NCI-H1105 treated with DMSO at 0.1 percent for 48 hours (cell line): ENCODE data around the gene MKI67.
"Not testable (repeated sequence)": the region's sequence is repeated elsewhere in the genome, so short reads cannot be mapped to it uniquely, and the experiment has no call there.

Experiments
- DNase-seq: peaks from one replicate; lab custom pipeline; 2025; lab: John Stamatoyannopoulos, UW

MKI67 gene, protein sequence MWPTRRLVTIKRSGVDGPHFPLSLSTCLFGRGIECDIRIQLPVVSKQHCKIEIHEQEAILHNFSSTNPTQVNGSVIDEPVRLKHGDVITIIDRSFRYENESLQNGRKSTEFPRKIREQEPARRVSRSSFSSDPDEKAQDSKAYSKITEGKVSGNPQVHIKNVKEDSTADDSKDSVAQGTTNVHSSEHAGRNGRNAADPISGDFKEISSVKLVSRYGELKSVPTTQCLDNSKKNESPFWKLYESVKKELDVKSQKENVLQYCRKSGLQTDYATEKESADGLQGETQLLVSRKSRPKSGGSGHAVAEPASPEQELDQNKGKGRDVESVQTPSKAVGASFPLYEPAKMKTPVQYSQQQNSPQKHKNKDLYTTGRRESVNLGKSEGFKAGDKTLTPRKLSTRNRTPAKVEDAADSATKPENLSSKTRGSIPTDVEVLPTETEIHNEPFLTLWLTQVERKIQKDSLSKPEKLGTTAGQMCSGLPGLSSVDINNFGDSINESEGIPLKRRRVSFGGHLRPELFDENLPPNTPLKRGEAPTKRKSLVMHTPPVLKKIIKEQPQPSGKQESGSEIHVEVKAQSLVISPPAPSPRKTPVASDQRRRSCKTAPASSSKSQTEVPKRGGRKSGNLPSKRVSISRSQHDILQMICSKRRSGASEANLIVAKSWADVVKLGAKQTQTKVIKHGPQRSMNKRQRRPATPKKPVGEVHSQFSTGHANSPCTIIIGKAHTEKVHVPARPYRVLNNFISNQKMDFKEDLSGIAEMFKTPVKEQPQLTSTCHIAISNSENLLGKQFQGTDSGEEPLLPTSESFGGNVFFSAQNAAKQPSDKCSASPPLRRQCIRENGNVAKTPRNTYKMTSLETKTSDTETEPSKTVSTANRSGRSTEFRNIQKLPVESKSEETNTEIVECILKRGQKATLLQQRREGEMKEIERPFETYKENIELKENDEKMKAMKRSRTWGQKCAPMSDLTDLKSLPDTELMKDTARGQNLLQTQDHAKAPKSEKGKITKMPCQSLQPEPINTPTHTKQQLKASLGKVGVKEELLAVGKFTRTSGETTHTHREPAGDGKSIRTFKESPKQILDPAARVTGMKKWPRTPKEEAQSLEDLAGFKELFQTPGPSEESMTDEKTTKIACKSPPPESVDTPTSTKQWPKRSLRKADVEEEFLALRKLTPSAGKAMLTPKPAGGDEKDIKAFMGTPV (N-terminal part only)

DNA sequence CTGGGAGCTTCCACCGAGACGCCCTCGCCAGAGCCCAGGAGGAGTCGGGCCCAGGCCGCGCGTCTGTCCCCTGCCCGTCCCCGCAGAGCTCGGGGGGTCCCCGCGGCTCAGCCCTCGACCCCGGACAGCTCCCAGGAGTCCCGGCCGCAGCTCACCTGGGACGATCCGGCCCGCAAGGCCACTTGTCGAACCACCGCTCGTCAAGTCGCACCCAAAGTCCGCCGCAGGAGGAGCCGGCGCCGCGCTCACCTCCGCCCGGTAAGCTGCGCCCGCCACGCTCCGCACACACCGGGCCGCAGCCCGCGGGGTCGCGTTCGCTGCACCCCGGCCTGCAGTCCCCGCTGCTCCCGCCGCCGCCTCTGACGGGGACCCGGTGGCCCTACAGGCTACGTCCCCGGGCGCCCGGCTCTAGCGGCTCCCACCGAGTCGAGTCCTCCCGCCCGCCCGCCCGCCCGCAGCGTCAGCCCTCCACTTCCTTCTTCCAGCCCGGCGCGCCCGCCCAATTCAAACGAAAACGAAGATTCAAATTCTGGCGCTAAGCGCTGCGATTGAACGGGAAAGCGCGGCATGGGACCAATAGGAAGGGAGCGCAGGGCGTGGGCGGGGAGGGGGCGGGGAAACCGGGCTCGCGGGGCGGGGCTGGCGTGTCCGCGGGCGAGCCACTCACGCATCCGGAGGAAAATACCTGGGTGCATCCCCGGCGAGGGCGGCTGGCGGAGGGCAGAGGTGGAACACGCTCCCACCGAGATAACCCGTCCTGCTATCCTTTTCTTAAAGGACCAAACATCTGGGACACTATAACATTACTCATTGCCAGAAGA is at the start of gene MKI67:
TSS of gene MKI67 (minus strand) at position 480 of the 821 bp plus-strand sequence. CDS start 756 bp downstream, outside the sequence.
- DNase-seq, result peak; percentile 65

DNA sequence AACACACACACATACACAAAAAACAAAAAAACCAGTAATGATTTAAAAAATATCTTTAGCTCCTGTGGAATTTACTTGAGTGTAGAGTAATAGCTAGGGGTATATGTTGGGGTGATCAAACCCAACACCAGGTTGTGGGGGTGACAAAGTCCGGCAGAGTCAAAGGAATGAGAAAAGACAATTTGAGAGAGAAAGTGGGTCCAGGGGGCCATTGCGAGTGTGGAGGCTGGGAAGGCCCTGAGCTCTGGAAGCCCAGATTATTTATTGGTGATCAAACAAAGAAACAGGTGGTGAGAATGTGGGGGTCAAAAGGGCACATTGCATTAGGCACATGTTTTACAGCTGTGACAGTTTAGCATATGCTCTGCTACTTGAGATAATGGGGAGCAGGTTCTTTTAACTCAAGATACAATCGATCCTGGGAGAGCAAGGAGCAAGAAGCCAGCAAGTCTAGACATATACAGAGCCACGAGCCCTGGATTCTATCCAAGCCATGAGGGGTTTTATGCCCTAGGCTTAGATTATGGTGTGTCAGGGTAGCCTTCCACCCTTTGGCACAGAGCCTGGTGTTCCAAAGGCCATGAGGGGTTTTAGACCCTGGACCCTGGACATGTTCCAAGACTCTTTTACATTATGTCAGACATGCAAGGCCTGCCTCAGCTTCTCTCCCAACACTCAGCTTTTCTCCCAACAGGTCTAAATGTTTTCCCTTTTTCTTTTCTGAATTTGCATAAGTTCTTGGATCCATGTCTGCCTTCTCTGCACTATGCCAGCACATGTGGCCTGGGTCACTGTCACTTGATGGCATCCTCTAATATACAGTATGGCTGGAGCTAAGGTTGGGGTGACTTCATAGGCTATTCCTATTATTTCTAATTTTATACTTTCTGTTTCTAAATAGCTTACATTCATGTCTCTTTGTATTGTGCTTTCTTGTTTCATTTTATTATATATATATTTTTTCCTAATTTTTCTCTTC is 48.6 kb upstream of the MKI67 start:
- peak; percentile 5 for DNase-seq

DNA sequence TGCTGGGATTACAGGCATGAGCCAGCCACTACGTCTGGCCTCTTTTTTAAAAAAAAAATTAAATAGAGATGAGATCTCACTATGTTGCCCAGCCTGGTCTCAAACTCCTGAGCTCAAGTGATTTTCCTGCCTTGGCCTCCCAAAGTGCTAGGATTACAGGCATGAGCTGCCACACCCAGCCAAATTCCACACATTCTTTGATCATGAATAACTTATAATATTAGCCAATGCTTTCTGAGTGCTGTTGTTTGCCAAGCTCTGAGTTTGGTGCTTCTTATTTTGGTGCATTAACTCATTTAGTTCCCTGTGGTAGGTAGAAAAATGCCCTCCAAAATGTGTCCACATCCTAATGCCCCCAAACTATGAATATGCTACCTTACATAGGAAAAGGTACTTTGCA is 47.2 kb upstream of the MKI67 start:
- no peak for DNase-seq

DNA sequence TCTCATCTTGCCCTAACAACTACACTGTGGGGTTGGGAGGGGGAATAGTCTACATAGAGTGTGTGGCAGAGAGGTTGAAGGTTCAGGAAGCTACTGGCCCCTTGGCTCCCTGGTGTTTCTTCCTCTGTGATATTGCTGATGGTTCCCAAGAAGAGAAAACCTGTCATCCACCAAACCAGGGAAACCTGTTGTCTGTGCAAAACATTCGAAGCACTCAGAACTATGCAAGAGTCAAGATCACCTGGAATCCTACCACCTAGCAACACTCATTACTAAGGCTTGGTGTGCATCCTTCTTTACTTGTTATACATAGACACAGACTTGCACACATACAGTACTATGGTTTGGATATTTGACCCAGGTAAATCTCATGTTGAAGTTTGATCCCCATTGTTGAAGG is 46.5 kb upstream of the MKI67 start:
- DNase-seq, result no peak

DNA sequence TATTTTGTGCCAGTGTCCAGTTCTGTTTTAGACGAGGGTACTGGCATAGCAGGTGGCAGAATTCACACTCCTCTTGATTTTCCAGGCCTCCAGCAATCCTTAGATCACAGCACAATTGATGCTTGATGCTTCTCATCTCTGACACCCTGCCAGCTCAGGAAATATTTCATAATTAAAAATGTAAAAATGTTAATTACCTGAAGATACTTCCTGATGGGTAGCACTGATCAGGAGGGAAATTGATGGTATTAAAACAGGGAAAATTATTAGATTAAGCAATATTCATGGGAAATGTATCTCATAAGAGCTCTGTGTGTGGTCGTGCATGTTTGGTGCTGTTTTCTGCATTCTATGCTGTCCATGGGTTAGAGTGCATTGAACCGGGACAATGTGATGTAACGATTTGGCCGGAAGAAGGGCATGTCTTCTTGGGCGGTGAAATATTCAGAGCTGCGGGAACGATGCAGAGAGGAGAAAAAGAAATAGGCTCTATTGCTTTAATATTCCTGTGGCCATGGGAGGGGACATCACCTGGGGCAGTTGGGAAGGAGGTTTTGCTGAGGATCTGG is 43.7 kb upstream of the MKI67 start:
- no peak for DNase-seq

DNA sequence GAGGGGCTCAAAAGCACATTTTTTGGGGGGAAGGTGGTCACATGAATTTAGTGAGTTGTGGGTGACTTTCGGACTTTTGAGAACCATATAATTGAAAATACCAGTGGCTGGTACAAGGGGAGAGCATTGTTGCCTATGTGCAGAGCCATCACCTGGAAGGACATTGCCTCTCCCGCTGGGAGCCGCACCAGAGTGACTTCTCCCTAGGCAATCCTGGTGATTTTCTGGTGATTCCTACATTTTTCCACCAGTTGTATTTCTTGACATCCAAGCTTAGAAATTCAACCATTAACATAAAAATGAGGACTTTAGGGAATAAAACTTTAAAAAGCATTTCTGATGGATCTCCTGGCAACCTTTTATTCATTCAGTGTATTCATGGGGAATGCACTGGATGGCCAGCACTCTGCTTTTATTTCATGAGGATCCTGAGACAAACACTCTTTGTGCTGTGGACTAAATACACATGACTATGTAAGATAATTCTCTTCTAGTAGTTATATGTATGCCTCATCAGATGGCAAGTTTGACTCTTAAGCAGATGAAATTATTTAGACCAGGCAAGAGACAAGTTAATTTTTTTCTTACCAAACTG is 41.8 kb upstream of the MKI67 start:
- DNase-seq, result no peak

DNA sequence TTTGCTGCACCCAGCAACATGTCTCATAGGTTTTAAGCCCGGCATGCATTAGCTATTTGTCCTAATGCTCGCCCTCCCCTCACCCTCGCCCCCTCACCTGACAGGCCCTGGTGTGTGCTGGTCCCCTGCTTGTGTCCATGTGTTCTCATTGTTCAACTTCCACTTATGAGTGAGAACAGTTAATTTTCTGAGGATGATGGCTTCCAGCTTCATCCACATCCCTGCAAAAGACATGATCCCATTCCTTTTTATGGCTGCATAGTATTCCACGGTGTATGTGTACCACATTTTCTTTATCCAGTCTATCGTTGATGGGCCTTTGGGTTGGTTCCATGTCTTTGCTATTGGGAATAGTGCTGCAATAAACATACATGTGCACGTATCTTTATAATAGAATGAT is 40.9 kb upstream of the MKI67 start:
- DNase-seq, result not testable (repeated sequence)

DNA sequence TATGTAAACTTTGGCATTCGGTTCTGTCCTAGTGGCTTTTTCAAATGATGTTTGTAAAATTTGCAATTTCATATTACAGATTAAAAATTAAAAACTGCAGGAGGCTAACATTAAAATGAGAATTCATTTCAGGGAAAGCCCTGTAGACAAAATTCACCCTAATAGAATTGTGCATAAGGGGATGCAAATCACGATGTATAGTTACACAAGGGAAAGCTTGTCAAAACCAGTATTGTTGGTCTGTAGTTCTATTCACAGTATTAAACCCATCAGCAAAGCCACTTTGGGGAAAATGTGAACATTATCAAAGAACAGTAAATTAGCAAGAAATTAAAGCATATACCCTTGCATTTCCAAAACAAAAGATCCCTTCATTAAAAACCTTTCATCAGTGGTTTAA is 39.9 kb upstream of the MKI67 start:
- DNase-seq, result no peak

DNA sequence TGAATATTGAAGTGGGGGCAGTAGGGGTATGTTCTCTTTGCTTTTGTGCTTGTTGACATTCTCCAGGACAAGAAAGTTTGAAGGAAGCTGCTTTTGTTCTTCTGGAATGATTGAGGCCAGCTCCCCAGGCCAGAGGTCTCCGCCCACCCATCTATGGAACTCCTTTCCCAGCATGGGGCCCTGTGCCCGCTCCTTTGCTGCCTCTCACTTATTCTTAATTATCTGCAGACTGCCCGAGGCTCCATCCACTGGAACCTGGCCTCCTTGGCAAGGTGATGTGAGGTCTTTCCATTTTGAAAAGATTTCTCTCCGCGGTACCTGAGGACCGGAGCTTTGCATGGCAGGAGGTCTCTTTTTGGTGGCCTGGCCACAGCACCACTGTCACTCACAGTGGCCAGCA is 39.3 kb upstream of the MKI67 start:
- no peak for DNase-seq

DNA sequence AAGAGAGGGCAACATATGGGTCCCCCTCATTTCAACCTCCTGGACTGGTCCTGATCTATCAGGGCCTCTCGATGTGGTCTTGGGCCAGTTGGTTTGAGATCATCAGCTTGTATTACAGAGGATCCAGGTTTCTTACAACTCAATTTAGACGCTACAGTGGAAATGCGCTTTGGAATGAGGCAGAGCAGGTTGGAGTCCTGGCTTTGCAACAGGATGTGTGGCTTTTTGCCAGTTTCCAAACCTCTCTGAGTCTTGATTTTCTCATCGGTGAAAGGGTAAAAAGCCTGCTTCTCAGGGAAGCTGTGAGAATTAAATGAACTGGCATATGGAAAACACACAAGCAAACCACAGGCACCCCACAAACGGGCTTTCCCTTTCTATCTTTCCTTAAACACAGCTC is 37.5 kb upstream of the MKI67 start:
- DNase-seq, result no peak

DNA sequence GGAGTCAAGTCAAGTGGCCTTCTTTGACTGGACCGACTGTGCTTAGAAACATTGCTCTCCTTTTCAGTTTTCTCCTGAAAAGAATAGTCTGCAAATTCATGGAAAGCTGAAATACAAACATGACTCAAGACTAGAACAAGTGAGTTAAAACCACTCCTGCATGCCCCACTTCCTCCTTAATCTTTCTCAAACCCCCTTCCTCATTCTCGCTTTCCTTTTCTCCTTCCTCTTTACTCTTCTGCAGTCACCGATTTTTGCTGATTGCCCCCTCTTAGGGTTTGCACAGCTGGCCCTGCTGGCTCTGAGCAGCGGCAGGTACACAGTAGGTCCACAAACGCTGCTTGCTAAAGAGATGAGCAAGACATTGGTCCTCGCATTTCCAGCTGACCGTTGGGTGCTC is 34.8 kb upstream of the MKI67 start:
- DNase-seq, result no peak

DNA sequence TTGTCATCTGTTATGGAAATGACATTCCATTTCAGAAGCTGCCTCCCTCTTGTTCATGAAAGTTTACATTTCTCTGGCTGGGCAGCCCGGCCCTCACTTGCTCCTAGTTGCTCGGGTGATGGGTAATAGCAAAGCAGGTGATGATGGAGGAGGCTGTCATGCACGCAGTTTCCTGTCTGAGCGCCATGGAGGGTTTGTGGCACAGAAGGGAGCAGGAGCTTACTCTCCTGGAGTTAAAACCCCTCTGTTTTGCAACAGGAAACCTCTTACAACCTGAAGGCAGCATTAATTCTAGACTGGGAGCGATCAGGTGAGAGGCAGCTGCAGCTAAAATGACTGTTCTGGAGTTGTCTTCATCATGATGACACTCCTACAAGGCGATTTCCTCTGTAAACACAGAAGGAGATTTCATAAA is 34.1 kb upstream of the MKI67 start:
- DNase-seq, result no peak

DNA sequence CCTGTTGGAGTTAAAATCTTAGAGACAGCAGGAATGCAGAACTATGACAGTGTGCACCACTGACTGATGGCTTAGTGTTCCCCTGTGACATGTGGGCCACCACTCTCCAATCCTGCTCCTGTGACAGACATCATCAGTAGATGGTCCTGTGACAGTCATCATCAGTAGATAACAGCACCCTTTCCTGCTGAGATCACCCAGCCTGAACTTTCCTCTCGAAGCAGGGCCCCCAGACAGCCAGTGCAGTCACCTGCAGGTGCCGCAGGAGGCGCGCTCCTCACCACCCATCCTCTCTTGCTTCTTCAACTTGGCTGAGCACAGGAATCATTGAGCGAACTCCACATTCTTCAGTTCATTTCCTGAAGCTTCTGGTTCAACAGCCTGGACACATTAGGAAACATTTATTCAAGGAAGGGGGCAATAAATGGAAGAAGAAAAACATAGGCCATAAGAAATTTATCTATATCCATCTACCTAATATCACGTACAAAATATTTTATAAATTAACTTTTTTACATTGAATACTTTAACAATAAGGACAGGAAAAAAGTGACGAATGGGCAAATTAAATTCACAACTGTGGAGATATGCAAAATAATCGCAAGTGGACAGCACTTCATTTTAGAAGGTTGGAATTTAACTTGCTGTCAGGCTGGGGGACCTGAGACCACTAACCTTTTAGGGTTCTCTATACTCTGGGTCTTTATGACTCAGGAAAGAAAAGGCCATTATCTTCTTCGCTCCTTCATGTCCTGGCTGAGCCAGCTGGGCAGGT is 32.0 kb upstream of the MKI67 start:
- no peak for DNase-seq

DNA sequence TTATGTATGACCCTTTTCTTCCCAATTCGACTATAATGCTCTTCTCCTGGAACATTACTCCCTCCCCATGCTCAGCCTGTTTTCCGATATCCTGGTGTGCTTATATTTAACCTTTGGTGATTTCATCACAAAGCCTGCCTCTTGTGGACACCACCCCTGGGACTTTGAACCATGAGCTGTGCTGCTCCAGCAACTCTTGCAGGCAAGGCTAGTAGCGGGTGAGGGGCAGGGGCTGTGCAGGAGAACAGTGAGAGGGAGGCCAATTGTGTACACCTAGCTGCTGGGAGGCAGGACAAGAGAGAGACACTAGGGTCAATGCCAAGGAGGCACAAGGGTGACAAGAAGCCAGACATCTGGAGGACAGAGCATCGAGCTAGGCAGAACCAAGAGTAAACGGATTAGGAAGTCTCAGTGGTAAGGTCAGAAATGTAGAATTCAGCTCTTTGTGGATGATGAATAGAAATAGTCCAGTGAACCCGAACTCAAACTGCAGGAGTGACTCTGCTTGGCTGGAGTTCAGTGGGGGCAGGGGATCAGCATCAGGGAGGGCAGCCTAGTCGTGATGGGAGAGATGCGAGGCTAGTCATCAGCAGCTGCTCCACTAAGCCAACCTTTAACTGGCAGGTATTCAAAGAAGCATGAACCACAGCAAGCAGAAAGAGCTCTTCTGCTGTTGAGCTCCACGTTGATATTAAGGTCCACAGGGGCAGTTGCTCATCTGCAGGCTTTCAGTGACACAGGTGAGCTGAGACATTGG is 31.0 kb upstream of the MKI67 start:
- no peak for DNase-seq

DNA sequence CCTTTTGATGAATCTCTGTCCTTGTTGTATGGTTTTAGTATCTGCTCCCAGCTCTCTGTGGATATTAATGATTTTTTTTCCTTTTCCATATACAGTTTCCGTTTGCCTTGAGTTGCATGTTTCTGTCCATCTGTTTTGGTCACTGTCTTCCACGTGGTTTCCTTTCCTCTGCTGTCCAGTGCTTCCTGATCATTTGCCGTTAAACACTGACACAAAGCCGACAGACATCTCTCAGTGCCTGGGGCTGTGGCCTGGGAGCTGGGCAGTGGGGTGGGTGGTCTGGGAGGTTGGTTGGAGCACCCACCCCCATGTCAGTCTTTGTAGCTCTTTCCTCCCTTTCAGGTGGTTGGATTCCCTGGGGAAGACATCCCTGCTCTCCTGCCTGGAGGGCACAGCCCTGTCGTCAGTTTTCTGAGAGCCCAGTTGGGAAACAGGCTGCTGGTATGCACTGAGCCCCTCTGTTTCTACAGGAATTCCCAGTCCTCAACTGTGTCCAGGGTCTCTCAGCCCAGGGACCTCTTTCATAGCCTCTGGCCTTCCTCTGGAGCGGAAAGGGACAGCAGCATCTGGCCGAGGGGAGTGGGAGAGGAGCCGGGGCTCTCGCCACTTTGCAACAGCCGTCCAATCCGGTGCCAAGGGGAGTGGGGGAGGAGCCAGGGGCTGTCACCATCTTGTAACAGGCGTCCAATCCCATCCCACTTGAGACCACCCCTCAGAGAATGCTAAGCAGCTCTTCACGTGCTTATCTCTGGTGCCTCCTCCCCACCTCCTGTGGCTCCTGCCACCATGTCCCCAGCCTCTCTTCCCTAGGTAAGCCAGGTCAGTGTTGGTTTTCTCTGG is 26.7 kb upstream of the MKI67 start:
- no peak for DNase-seq

DNA sequence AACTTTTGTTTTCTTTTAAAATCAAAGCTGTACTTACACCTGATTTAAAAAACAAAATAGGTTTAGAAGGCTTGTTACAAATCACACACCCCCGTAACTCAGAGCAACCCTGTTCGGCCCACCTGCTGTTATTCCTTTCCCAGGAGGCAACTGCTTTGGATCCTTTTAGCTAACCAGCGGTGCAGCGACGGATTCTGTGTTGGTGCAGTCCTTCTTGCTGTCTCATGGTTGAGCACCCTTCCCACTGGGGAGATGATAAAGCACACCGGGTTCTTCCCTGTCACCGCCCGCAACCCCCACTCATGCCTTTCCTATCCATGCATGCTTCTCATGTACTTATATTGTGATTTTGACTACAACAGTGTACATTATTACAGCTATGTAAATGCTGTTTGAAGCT is 24.8 kb upstream of the MKI67 start:
- no peak for DNase-seq

DNA sequence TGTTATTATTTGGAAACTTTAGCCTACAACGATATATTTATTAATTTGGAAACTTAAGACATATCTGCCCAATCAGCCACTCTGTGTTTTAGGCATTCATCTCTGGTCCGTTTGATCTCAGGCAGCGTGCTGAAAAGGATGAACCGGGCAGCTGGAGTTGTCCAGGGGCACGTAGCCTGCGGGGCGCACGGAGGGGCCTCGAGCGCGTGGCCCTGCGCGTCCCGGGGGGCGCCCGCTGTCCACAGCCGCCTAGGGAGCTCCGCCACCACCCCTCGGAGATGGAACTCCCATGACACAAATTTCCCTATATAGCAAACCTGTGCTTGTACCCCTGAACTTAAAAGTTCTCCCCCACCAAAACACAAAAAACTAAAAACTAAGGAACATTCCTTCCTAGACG is 24.3 kb upstream of the MKI67 start:
- no peak for DNase-seq
